HepG2 (cell line): ENCODE data around the gene PPP2R5D. TPM values are rescaled to one million over a fixed set of nuclear protein-coding genes. Genes with fewer than 3 reads are reported as not detected.

ENCODE experiments used
- DMAP1 ChIP-seq: IDR thresholded peaks from 2 replicates; pipeline ENCODE4 v1.6.1; 2016
- HHEX ChIP-seq: IDR thresholded peaks from 2 replicates; pipeline ENCODE4 v1.6.1; 2016; ENCODE audit warnings: control low read depth
- RBM22 ChIP-seq: fragments of 200-400 bp; formaldehyde crosslinking; optimal IDR thresholded peaks from 2 replicates; pipeline ENCODE3; 2017; ENCODE audit warnings: mild to moderate bottlenecking, low read length, moderate library complexity
- SETDB1 ChIP-seq: sonication (generic); formaldehyde crosslinking; IDR thresholded peaks from 2 replicates; pipeline ENCODE4 v1.5.1; 2020; ENCODE audit warnings: missing genetic modification reagents, mild to moderate bottlenecking, borderline replicate concordance
- SMYD3 ChIP-seq: sonication (generic); formaldehyde crosslinking; IDR thresholded peaks from 2 replicates; pipeline ENCODE4 v1.8.1; 2023; ENCODE audit warnings: mild to moderate bottlenecking, missing genetic modification reagents
- XRCC5 ChIP-seq: fragments of 200-400 bp; formaldehyde crosslinking; optimal IDR thresholded peaks from 2 replicates; pipeline ENCODE3; 2017; ENCODE audit warnings: mild to moderate bottlenecking, low read length
- ZNF160 ChIP-seq: sonication (generic); formaldehyde crosslinking; IDR thresholded peaks from 2 replicates; pipeline ENCODE4 v1.8.0; 2022; ENCODE audit warnings: mild to moderate bottlenecking, inconsistent platforms, missing genetic modification reagents
- ZNF317 ChIP-seq: sonication (generic); formaldehyde crosslinking; IDR thresholded peaks from 2 replicates; pipeline ENCODE4 v1.5.0; 2020; ENCODE audit warnings: mild to moderate bottlenecking, missing genetic modification reagents
- ZNF468 ChIP-seq: sonication (generic); formaldehyde crosslinking; IDR thresholded peaks from 2 replicates; pipeline ENCODE4 v1.8.0; 2022; ENCODE audit warnings: mild to moderate bottlenecking, moderate library complexity, missing genetic modification reagents
- ZSCAN9 ChIP-seq: IDR thresholded peaks from 2 replicates; pipeline ENCODE4 v1.6.1; 2016; ENCODE audit warnings: borderline replicate concordance
- polyA plus RNA-seq, 8 experiments: library from polyadenylated mRNA; depleted of rRNA in 3 of 8; stranded (reverse) in 7 of 8; unstranded in 1 of 8; fragments of >200 nt; fragmentation: Illumina TruSeq in 4 of 8; extraction: Trizol in 4 of 8; gene quantifications; 2 replicates each; pipeline versions ENCODE4 v1.2.1 to v1.2.3, GENCODE V29; 2011 to 2016; ENCODE audit warnings: low read depth in 4 of 8, missing spikeins in 1 of 8, mixed read lengths in 1 of 8; ENCODE audit not compliant: insufficient read depth in 1 of 8
- total RNA-seq, 5 experiments: library from RNA; depleted of rRNA; stranded (reverse); fragments of >200 nt; fragmentation: Illumina TruSeq; extraction: Trizol; gene quantifications; 2 replicates each; pipeline ENCODE4 v1.2.3, GENCODE V29; 2016; ENCODE audit warnings: low read depth in 1 of 5
- TF ChIP-seq, protein P1 (sequence below): sonication (generic); formaldehyde crosslinking; IDR thresholded peaks from 2 replicates; pipeline ENCODE4 v1.5.1; 2020; ENCODE audit warnings: mild to moderate bottlenecking, missing genetic modification reagents, moderate library complexity
- TF ChIP-seq, protein P2 (sequence below): sonication (generic); formaldehyde crosslinking; IDR thresholded peaks from 2 replicates; pipeline ENCODE4 v1.5.0; 2020; ENCODE audit warnings: missing genetic modification reagents
- TF ChIP-seq, protein P3 (sequence below): sonication (generic); formaldehyde crosslinking; IDR thresholded peaks from 2 replicates; pipeline ENCODE4 v1.9.0; 2021; ENCODE audit warnings: mild to moderate bottlenecking, missing genetic modification reagents
- TF ChIP-seq, protein P4 (sequence below): sonication (generic); formaldehyde crosslinking; IDR thresholded peaks from 2 replicates; pipeline ENCODE4 v1.5.1; 2020; ENCODE audit warnings: missing genetic modification reagents, mild to moderate bottlenecking, borderline replicate concordance

Gene PPP2R5D
- total and polyA plus RNA-seq, 2 of the 13 experiments (the other 11 are each of a cell fraction or from before 2014, with no cell fraction given), result 53.7 to 60.4 TPM

DNA sequence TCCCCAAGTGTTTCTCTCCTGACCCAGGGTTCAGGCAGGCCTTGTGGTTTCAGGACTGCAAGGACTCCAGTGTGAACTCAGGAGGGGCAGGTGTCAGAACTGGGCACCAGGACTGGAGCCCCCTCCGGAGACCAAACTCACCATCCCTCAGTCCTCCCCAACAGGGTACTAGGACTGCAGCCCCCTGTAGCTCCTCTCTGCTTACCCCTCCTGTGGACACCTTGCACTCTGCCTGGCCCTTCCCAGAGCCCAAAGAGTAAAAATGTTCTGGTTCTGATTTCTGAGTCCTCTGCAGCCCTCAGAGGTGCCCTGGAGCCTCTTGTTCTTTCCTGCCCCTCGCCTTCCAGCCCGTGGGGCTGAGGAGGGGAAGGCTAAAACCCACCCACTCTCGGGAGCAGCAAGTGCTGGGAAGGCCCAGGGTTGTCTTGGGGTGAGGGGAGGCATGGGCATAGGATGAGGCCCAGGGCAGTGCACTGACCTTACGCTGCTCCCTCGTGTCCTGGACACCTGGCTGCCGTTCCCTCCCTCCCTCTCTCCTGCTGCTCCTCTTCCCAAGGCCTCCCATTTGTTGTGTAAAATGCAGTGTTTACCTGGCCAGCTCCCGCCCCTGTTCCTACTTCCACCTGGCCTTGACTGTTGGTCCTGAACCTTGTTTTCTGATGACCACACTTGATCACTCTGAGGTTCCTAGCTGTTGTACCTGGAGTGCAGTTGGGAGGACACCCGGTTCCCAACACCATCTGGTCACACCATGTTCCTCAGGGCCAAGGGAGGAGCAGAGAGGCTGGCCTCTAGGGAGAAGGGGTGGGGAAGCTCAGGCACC is 45.2 kb upstream of the PPP2R5D start (continued):
- TF ChIP-seq ZSCAN9 (CRISPR knock-in tag) (peak; percentile 97), ZNF317 (CRISPR knock-in tag) (0 out of 2 replicates have a peak, but pooled peaks have one; percentile 14), ZNF468 (CRISPR knock-in tag) (no peak), SMYD3 (CRISPR knock-in tag) (no peak; the same call in 1 of the 2 replicates), HHEX (CRISPR knock-in tag) (0 out of 2 replicates have a peak, but pooled peaks have one; percentile 18), RBM22 (peak; percentile 24), DMAP1 (CRISPR knock-in tag) (peak; percentile 66; the same call in 1 of the 2 replicates), SETDB1 (CRISPR knock-in tag) (no peak), ZNF160 (CRISPR knock-in tag) (peak; percentile 75; the same call in 1 of the 2 replicates), XRCC5 (no peak)
- TF ChIP-seq, protein P1, sequence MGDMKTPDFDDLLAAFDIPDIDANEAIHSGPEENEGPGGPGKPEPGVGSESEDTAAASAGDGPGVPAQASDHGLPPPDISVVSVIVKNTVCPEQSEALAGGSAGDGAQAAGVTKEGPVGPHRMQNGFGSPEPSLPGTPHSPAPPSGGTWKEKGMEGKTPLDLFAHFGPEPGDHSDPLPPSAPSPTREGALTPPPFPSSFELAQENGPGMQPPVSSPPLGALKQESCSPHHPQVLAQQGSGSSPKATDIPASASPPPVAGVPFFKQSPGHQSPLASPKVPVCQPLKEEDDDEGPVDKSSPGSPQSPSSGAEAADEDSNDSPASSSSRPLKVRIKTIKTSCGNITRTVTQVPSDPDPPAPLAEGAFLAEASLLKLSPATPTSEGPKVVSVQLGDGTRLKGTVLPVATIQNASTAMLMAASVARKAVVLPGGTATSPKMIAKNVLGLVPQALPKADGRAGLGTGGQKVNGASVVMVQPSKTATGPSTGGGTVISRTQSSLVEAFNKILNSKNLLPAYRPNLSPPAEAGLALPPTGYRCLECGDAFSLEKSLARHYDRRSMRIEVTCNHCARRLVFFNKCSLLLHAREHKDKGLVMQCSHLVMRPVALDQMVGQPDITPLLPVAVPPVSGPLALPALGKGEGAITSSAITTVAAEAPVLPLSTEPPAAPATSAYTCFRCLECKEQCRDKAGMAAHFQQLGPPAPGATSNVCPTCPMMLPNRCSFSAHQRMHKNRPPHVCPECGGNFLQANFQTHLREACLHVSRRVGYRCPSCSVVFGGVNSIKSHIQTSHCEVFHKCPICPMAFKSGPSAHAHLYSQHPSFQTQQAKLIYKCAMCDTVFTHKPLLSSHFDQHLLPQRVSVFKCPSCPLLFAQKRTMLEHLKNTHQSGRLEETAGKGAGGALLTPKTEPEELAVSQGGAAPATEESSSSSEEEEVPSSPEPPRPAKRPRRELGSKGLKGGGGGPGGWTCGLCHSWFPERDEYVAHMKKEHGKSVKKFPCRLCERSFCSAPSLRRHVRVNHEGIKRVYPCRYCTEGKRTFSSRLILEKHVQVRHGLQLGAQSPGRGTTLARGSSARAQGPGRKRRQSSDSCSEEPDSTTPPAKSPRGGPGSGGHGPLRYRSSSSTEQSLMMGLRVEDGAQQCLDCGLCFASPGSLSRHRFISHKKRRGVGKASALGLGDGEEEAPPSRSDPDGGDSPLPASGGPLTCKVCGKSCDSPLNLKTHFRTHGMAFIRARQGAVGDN (CRISPR knock-in tag), result peak; percentile 100
- TF ChIP-seq, protein P2, sequence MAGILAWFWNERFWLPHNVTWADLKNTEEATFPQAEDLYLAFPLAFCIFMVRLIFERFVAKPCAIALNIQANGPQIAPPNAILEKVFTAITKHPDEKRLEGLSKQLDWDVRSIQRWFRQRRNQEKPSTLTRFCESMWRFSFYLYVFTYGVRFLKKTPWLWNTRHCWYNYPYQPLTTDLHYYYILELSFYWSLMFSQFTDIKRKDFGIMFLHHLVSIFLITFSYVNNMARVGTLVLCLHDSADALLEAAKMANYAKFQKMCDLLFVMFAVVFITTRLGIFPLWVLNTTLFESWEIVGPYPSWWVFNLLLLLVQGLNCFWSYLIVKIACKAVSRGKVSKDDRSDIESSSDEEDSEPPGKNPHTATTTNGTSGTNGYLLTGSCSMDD (CRISPR knock-in tag), result no peak
- TF ChIP-seq, protein P3, sequence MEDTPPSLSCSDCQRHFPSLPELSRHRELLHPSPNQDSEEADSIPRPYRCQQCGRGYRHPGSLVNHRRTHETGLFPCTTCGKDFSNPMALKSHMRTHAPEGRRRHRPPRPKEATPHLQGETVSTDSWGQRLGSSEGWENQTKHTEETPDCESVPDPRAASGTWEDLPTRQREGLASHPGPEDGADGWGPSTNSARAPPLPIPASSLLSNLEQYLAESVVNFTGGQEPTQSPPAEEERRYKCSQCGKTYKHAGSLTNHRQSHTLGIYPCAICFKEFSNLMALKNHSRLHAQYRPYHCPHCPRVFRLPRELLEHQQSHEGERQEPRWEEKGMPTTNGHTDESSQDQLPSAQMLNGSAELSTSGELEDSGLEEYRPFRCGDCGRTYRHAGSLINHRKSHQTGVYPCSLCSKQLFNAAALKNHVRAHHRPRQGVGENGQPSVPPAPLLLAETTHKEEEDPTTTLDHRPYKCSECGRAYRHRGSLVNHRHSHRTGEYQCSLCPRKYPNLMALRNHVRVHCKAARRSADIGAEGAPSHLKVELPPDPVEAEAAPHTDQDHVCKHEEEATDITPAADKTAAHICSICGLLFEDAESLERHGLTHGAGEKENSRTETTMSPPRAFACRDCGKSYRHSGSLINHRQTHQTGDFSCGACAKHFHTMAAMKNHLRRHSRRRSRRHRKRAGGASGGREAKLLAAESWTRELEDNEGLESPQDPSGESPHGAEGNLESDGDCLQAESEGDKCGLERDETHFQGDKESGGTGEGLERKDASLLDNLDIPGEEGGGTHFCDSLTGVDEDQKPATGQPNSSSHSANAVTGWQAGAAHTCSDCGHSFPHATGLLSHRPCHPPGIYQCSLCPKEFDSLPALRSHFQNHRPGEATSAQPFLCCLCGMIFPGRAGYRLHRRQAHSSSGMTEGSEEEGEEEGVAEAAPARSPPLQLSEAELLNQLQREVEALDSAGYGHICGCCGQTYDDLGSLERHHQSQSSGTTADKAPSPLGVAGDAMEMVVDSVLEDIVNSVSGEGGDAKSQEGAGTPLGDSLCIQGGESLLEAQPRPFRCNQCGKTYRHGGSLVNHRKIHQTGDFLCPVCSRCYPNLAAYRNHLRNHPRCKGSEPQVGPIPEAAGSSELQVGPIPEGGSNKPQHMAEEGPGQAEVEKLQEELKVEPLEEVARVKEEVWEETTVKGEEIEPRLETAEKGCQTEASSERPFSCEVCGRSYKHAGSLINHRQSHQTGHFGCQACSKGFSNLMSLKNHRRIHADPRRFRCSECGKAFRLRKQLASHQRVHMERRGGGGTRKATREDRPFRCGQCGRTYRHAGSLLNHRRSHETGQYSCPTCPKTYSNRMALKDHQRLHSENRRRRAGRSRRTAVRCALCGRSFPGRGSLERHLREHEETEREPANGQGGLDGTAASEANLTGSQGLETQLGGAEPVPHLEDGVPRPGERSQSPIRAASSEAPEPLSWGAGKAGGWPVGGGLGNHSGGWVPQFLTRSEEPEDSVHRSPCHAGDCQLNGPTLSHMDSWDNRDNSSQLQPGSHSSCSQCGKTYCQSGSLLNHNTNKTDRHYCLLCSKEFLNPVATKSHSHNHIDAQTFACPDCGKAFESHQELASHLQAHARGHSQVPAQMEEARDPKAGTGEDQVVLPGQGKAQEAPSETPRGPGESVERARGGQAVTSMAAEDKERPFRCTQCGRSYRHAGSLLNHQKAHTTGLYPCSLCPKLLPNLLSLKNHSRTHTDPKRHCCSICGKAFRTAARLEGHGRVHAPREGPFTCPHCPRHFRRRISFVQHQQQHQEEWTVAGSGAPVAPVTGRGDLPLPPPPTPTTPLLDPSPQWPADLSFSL (CRISPR knock-in tag), result peak; percentile 74
- TF ChIP-seq, protein P4, sequence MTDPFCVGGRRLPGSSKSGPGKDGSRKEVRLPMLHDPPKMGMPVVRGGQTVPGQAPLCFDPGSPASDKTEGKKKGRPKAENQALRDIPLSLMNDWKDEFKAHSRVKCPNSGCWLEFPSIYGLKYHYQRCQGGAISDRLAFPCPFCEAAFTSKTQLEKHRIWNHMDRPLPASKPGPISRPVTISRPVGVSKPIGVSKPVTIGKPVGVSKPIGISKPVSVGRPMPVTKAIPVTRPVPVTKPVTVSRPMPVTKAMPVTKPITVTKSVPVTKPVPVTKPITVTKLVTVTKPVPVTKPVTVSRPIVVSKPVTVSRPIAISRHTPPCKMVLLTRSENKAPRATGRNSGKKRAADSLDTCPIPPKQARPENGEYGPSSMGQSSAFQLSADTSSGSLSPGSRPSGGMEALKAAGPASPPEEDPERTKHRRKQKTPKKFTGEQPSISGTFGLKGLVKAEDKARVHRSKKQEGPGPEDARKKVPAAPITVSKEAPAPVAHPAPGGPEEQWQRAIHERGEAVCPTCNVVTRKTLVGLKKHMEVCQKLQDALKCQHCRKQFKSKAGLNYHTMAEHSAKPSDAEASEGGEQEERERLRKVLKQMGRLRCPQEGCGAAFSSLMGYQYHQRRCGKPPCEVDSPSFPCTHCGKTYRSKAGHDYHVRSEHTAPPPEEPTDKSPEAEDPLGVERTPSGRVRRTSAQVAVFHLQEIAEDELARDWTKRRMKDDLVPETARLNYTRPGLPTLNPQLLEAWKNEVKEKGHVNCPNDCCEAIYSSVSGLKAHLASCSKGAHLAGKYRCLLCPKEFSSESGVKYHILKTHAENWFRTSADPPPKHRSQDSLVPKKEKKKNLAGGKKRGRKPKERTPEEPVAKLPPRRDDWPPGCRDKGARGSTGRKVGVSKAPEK (CRISPR knock-in tag), result peak; percentile 82; the same call in 1 of the 2 replicates
